Measurements from ENCODE around the gene GRID1. TPM values are rescaled to one million over a fixed set of nuclear protein-coding genes. Genes with fewer than 3 reads are reported as not detected.

Gene GRID1
- total RNA-seq, 4 donors from 2014 or later = 0.40 to 1.9 (median 1.00) TPM

DNA sequence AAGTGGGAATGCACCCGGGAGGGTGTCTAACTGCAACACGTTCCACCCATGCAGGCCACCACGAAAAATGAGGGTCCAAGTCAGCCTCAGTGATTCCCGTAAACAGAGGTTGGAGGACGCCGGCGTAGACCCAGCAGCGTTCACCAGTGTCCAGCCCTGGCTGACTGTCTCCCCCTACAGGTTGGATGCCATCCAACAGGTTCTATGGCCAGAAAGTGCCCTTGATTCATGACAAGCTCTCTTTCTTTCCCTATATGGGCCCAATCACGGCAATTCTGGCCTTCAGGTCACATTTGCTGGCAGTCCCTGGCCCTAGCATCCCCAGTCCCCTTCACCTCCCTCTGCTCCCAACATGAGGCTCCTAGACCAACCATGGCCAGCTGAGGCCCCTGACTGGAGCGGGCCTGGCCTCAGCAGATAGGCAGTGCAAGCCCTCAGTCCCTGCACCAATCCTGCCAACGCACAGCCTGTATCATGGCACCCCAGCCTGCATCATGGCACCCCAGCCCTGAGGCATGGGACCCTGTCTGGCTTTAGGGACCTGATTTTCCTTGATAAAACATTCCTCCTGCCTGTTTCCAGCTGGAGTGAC, 227.4 kb downstream of the GRID1 start:
- H3K4me1 ChIP-seq = no peaks in the 10 kb centered on the region
- no peaks in the 10 kb centered on the region for H3K9me3 ChIP-seq
- no peaks in the 10 kb centered on the region for H3K36me3 ChIP-seq
- DNase-seq = no peak
- TF ChIP-seq, protein P1, sequence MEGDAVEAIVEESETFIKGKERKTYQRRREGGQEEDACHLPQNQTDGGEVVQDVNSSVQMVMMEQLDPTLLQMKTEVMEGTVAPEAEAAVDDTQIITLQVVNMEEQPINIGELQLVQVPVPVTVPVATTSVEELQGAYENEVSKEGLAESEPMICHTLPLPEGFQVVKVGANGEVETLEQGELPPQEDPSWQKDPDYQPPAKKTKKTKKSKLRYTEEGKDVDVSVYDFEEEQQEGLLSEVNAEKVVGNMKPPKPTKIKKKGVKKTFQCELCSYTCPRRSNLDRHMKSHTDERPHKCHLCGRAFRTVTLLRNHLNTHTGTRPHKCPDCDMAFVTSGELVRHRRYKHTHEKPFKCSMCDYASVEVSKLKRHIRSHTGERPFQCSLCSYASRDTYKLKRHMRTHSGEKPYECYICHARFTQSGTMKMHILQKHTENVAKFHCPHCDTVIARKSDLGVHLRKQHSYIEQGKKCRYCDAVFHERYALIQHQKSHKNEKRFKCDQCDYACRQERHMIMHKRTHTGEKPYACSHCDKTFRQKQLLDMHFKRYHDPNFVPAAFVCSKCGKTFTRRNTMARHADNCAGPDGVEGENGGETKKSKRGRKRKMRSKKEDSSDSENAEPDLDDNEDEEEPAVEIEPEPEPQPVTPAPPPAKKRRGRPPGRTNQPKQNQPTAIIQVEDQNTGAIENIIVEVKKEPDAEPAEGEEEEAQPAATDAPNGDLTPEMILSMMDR (IDR thresholded peaks at IDR 0.05) = peak in 3 of 5 experiments; percentile 28 to 35 (median 34)
- TF ChIP-seq POLR2AphosphoS5 (IDR thresholded peaks at IDR 0.05) = no peak
- intact Hi-C loops (cut with DNase I; ENCODE audit: low total_unique reads) (no loop called here), in situ Hi-C loops (cut with MboI; ENCODE audit: low pct_ligation_motif_present in 1 of 4, low pct_unique_long_range_greater_than_20kb in 1 of 4, low sequenced_read_pairs in 3 of 4) (no loop called here)
- no peak overlapping the region for H3K27ac ChIP-seq
- no peak overlapping the region for H3K4me3 ChIP-seq
- H3K27me3 ChIP-seq = no peaks in the 10 kb centered on the region
- 92% methylated on average over 11 of the region's 11 CpGs; no CpG with 5 or more reads in 1 of the 2 donors for WGBS, 2 donors (ENCODE audit: low coverage in 1 of 2)

DNA sequence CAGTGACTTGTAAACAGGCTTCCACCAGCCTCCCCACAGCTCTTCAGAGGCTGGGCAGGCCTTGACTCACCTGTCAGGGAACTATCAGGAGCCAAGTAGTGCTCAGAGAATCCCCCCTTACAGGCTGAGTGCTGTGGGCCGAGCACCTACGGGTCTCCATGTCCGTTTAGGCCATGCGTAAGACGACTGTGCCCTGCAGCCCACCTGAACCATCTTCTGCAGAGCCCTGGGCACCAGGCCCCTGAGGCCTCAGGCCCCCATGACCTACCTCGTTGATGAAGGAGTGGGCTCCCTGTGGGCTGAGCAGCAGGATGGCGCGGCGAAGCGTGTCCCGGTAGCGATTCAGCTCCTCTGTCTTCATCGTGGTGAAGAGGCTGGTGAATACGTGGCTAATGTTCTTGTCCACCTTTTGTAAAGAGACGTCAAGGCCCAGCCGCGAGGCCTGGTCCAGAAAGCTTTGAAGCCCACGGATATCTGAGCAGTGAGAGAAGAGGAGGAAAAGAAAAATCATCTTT, 228.0 kb downstream of the GRID1 start:
- no peak for DNase-seq
- H3K4me3 ChIP-seq = no peak overlapping the region
- in situ Hi-C loops (cut with MboI; ENCODE audit: low pct_ligation_motif_present in 1 of 4, low pct_unique_long_range_greater_than_20kb in 1 of 4, low sequenced_read_pairs in 3 of 4) = no loop called here
- intact Hi-C loops (cut with DNase I; ENCODE audit: low total_unique reads) = no loop called here
- no peaks in the 10 kb centered on the region for H3K27me3 ChIP-seq
- no peaks in the 10 kb centered on the region for H3K9me3 ChIP-seq
- no peak overlapping the region for H3K27ac ChIP-seq
- no peaks in the 10 kb centered on the region for H3K4me1 ChIP-seq
- WGBS, 2 donors (ENCODE audit: low coverage in 1 of 2) = 80 to 91% methylated on average over 4 to 18 of the region's 18 CpGs
- TF ChIP-seq POLR2A (IDR thresholded peaks at IDR 0.05) = no peak
- no peak for TF ChIP-seq EP300 (IDR thresholded peaks at IDR 0.05; ENCODE audit: low read depth)
- TF ChIP-seq, protein P1 (IDR thresholded peaks at IDR 0.05) = no peak
- no peak for TF ChIP-seq POLR2AphosphoS5 (IDR thresholded peaks at IDR 0.05)
- no peaks in the 10 kb centered on the region for H3K36me3 ChIP-seq

DNA sequence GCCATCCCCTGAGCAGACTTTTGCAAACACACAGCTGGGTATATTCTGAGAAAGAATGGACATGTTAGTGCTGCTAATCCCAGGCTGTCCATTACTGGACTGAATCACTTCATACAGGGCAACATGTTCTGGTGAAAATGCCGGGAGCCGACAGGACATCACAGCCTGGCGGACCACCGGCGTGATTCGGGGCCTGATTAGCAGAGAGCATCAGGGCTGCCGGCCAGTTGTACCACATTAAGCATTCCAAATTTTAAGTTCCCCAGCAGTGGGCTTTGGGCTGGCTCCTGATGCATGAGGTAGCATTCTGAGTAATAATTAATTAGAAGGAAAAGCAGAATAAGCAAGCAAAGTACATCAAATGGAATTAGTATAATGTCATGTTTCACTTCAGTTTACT, 229.0 kb downstream of the GRID1 start:
- in situ Hi-C loops (cut with MboI; ENCODE audit: low pct_ligation_motif_present in 1 of 4, low pct_unique_long_range_greater_than_20kb in 1 of 4, low sequenced_read_pairs in 3 of 4) (no loop called here), intact Hi-C loops (cut with DNase I; ENCODE audit: low total_unique reads) (no loop called here)
- no peaks in the 10 kb centered on the region for H3K27me3 ChIP-seq
- H3K36me3 ChIP-seq = no peaks in the 10 kb centered on the region
- H3K27ac ChIP-seq = no peak overlapping the region
- H3K4me3 ChIP-seq = no peak overlapping the region
- no peaks in the 10 kb centered on the region for H3K9me3 ChIP-seq
- 90% methylated on average over 7 of the region's 7 CpGs; no CpG with 5 or more reads in 1 of the 2 donors for WGBS, 2 donors (ENCODE audit: low coverage in 1 of 2)
- H3K4me1 ChIP-seq = no peaks in the 10 kb centered on the region
- no peak for DNase-seq
- TF ChIP-seq POLR2A (IDR thresholded peaks at IDR 0.05) = no peak
- TF ChIP-seq, protein P1 (IDR thresholded peaks at IDR 0.05) = no peak
- no peak for TF ChIP-seq POLR2AphosphoS5 (IDR thresholded peaks at IDR 0.05)
- TF ChIP-seq EP300 (IDR thresholded peaks at IDR 0.05; ENCODE audit: low read depth) = no peak

DNA sequence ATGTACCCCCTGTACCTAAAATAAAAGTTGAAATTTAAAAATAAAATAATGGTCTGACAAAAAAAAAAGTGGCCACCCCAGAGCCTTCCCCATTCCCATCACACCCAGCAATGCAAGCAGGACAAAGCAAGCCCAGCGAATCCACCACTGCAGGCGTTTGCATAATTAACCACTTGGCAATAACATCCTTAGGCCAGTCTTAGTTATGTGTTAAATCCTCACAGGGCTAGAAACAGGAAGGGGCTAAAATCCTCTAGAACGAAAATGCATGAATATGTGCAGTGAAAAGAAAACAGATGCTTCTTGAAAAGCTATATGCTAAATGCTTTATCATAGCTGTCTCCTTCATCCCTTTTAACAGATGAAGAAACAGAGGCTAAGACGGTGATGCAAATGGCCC, 229.7 kb downstream of the GRID1 start:
- TF ChIP-seq EP300 (IDR thresholded peaks at IDR 0.05; ENCODE audit: low read depth) = no peak
- no peak overlapping the region for H3K4me3 ChIP-seq
- in situ Hi-C loops (cut with MboI; ENCODE audit: low pct_ligation_motif_present in 1 of 4, low pct_unique_long_range_greater_than_20kb in 1 of 4, low sequenced_read_pairs in 3 of 4) = no loop called here
- 83 to 90% methylated on average over 3 to 4 of the region's 4 CpGs for WGBS, 2 donors (ENCODE audit: low coverage in 1 of 2)
- no peak for DNase-seq
- intact Hi-C loops (cut with DNase I; ENCODE audit: low total_unique reads) = no loop called here
- H3K4me1 ChIP-seq = no peaks in the 10 kb centered on the region
- H3K9me3 ChIP-seq = no peaks in the 10 kb centered on the region
- no peaks in the 10 kb centered on the region for H3K27me3 ChIP-seq
- no peak overlapping the region for H3K27ac ChIP-seq
- H3K36me3 ChIP-seq = no peaks in the 10 kb centered on the region

DNA sequence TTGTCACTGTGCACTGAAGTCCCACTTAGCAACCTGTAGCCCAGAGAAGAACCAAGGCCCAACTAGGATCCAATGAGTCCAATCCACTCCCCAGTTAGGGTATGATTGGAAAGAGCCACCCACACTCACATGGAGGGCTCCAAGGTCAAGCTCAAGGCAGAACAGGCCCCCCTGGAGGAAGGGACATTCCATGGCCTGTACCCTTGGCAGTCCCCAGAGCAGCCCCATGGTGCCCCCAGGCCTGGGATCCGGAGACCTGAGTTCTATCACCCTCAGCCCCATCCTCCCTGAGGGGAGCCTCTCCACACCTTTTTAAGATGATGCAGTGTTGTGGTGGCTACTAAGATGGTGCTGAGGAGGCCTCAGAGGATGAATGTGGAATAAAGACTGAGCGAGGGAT, 231.4 kb downstream of the GRID1 start:
- no peak overlapping the region for H3K4me3 ChIP-seq
- TF ChIP-seq POLR2A (IDR thresholded peaks at IDR 0.05) (no peak), EP300 (IDR thresholded peaks at IDR 0.05; ENCODE audit: low read depth) (no peak), POLR2AphosphoS5 (IDR thresholded peaks at IDR 0.05) (no peak)
- TF ChIP-seq, protein P1 (IDR thresholded peaks at IDR 0.05) = no peak
- DNase-seq = no peak
- H3K9me3 ChIP-seq = no peaks in the 10 kb centered on the region
- WGBS, 2 donors (ENCODE audit: low coverage in 1 of 2) = 91% methylated on average over 2 of the region's 2 CpGs; no CpG with 5 or more reads in 1 of the 2 donors
- intact Hi-C loops (cut with DNase I; ENCODE audit: low total_unique reads) = no loop called here
- in situ Hi-C loops (cut with MboI; ENCODE audit: low pct_ligation_motif_present in 1 of 4, low pct_unique_long_range_greater_than_20kb in 1 of 4, low sequenced_read_pairs in 3 of 4) = no loop called here
- H3K4me1 ChIP-seq = no peaks in the 10 kb centered on the region
- no peaks in the 10 kb centered on the region for H3K27me3 ChIP-seq
- H3K27ac ChIP-seq = no peak overlapping the region
- H3K36me3 ChIP-seq = no peaks in the 10 kb centered on the region
